Liver (tissue), 3 donors: ENCODE results near the gene CCAR1.

Experiments used
- CTCF ChIP-seq: fragments of 150-350 bp; IDR thresholded peaks from 2 replicates; pipeline ENCODE4 v1.5.1; 2017; ENCODE audit warnings: improper control_type of control experiment, low read depth, low read length; ENCODE audit not compliant: missing input control
- FOXA1 ChIP-seq: IDR thresholded peaks from 2 replicates; pipeline ENCODE4 v1.6.1; 2016; ENCODE audit warnings: antibody characterized with exemption
- HNF4A ChIP-seq, 2 donors: conservative IDR thresholded peaks; 2 replicates each; pipeline ENCODE4 v1.6.1; 2016; ENCODE audit warnings: antibody characterized with exemption in 2 of 2, mild to moderate bottlenecking in 2 of 2
- HNF4G ChIP-seq: IDR thresholded peaks from 2 replicates; pipeline ENCODE4 v1.6.1; 2016; ENCODE audit warnings: antibody characterized with exemption
- MAX ChIP-seq: IDR thresholded peaks from 2 replicates; pipeline ENCODE4 v1.6.1; 2016; ENCODE audit warnings: antibody characterized with exemption
- RAD21 ChIP-seq, 2 donors: IDR thresholded peaks; 2 replicates each; pipeline ENCODE4 v1.6.1; 2016; ENCODE audit warnings: antibody characterized with exemption in 2 of 2, mild to moderate bottlenecking in 2 of 2
- REST ChIP-seq: IDR thresholded peaks from 2 replicates; pipeline ENCODE4 v1.6.1; 2016; ENCODE audit warnings: antibody characterized with exemption, mild to moderate bottlenecking
- SP1 ChIP-seq: IDR thresholded peaks from 2 replicates; pipeline ENCODE4 v1.6.1; 2018; ENCODE audit warnings: antibody characterized with exemption, mild to moderate bottlenecking
- donor health status: healthy.
- donor health status: healthy.

GRCh38 chr10:68800211-68800610, 79.2 kb downstream of the CCAR1 start:
- TF ChIP-seq CTCF (no peak), MAX (no peak), REST (no peak), SP1 (no peak), FOXA1 (no peak), RAD21 (IDR thresholded peaks at IDR 0.05) (no peak), HNF4G (no peak), HNF4A (conservative IDR thresholded peaks at IDR 0.05) (no peak)
